GM23338 (cell line): ENCODE measurements around the gene LNX2. TPM values are rescaled to one million over a fixed set of nuclear protein-coding genes. Genes with fewer than 3 reads are reported as not detected.

Experiments
- ATAC-seq: fragments of 200-7000 bp; cut with Tn5 transposase; 3 replicates; pipeline ENCODE4 v1.9.1; 2020
- DNase-seq: peaks from one replicate; pipeline ENCODE4 v3.0.0-alpha.2; 2015; ENCODE audit warnings: low spot score
- H2AFZ ChIP-seq: fragments of 200-600 bp; sonication (generic); 2 replicates; pipeline ENCODE4 v1.8.0; 2016; ENCODE audit warnings: antibody characterized with exemption, mild to moderate bottlenecking, moderate library complexity
- H3F3A ChIP-seq: fragments of 200-600 bp; sonication (generic); replicated peaks from 2 replicates; pipeline ENCODE4 v1.8.0; 2017; ENCODE audit warnings: antibody characterized with exemption, mixed run types, low read depth
- H3K27ac ChIP-seq: fragments of 200-600 bp; sonication (generic); 2 replicates; pipeline ENCODE4 v1.6.1; 2016; ENCODE audit warnings: low read depth
- H3K27me3 ChIP-seq: fragments of 200-600 bp; sonication (generic); 2 replicates; pipeline ENCODE4 v1.8.0; 2016; ENCODE audit warnings: mild to moderate bottlenecking, mixed run types, moderate library complexity; ENCODE audit not compliant: insufficient read depth
- H3K36me3 ChIP-seq: fragments of 200-600 bp; sonication (generic); 2 replicates; pipeline ENCODE4 v1.8.0; 2016; ENCODE audit warnings: mild to moderate bottlenecking; ENCODE audit not compliant: insufficient read depth
- H3K4me1 ChIP-seq: fragments of 200-600 bp; sonication (generic); 2 replicates; pipeline ENCODE4 v1.8.0; 2016; ENCODE audit warnings: mild to moderate bottlenecking, moderate library complexity; ENCODE audit not compliant: insufficient read depth
- H3K4me2 ChIP-seq: fragments of 200-600 bp; sonication (generic); 2 replicates; pipeline ENCODE4 v1.7.1; 2017; ENCODE audit warnings: mixed run types
- H3K4me3 ChIP-seq: fragments of 200-600 bp; sonication (generic); 2 replicates; pipeline ENCODE4 v1.6.1; 2016; ENCODE audit warnings: mixed run types
- H3K79me2 ChIP-seq: fragments of 200-600 bp; sonication (generic); replicated peaks from 2 replicates; pipeline ENCODE4 v1.8.0; 2017; ENCODE audit warnings: mild to moderate bottlenecking; ENCODE audit not compliant: insufficient read depth
- H3K9me2 ChIP-seq: fragments of 200-600 bp; sonication (generic); 2 replicates; pipeline ENCODE4 v1.8.0; 2017; ENCODE audit not compliant: insufficient read depth
- H4K20me1 ChIP-seq: fragments of 200-600 bp; sonication (generic); replicated peaks from 2 replicates; pipeline ENCODE4 v1.8.0; 2017; ENCODE audit warnings: mild to moderate bottlenecking; ENCODE audit not compliant: insufficient read depth
- H3K27ac Mint-ChIP-seq: 2 replicates; pipeline ENCODE4 v1.8.0; 2020; ENCODE audit warnings: inconsistent platforms, mild to moderate bottlenecking, moderate library complexity, mixed read lengths
- H3K27me3 Mint-ChIP-seq: 3 replicates; pipeline ENCODE4 v1.8.0; 2022; ENCODE audit warnings: low read depth, mild to moderate bottlenecking, moderate library complexity, mixed read lengths, inconsistent platforms; ENCODE audit not compliant: insufficient read depth, poor library complexity
- H3K36me3 Mint-ChIP-seq: 3 replicates; pipeline ENCODE4 v1.8.0; 2021; ENCODE audit warnings: low read depth, mild to moderate bottlenecking, inconsistent platforms, moderate library complexity, mixed read lengths
- H3K4me1 Mint-ChIP-seq: 3 replicates; pipeline ENCODE4 v1.8.0; 2020; ENCODE audit warnings: mild to moderate bottlenecking, inconsistent platforms, mixed read lengths
- H3K4me3 Mint-ChIP-seq: 3 replicates; pipeline ENCODE4 v1.8.0; 2021; ENCODE audit warnings: moderate library complexity, mild to moderate bottlenecking, inconsistent platforms, mixed read lengths
- H3K9me3 Mint-ChIP-seq: 3 replicates; pipeline ENCODE4 v1.8.0; 2020; ENCODE audit warnings: moderate library complexity, mild to moderate bottlenecking, inconsistent platforms, mixed read lengths
- CREB1 ChIP-seq: fragments of 250-450 bp; sonication (Bioruptor Pico); IDR thresholded peaks from 2 replicates; pipeline ENCODE4 v1.5.0; 2020; ENCODE audit warnings: low read depth, mild to moderate bottlenecking, moderate library complexity
- EZH2 ChIP-seq: fragments of 200-600 bp; sonication (generic); IDR thresholded peaks from one replicate; pipeline ENCODE4 v1.8.0; 2017; ENCODE audit warnings: antibody characterized with exemption, mild to moderate bottlenecking, low read depth; ENCODE audit not compliant: unreplicated experiment
- EZH2phosphoT487 ChIP-seq: fragments of 200-600 bp; sonication (generic); IDR thresholded peaks from one replicate; pipeline ENCODE4 v1.8.1; 2018; ENCODE audit warnings: antibody characterized with exemption; ENCODE audit not compliant: unreplicated experiment
- JUNB ChIP-seq: IDR thresholded peaks from one replicate; pipeline ENCODE4 v1.6.1; 2016; ENCODE audit warnings: antibody characterized with exemption; ENCODE audit not compliant: unreplicated experiment
- NANOG ChIP-seq: IDR thresholded peaks from 2 replicates; pipeline ENCODE4 v1.6.1; 2016; ENCODE audit warnings: antibody characterized with exemption, borderline replicate concordance
- POLR2AphosphoS5 ChIP-seq: IDR thresholded peaks from 2 replicates; pipeline ENCODE4 v1.6.1; 2016; ENCODE audit warnings: antibody characterized with exemption, low read depth
- STAT1 ChIP-seq: IDR thresholded peaks from one replicate; pipeline ENCODE4 v1.6.1; 2016; ENCODE audit warnings: antibody characterized with exemption; ENCODE audit not compliant: unreplicated experiment
- ZNF114 ChIP-seq: fragments of 250-450 bp; sonication (Bioruptor Pico); IDR thresholded peaks from 2 replicates; pipeline ENCODE4 v1.5.0; 2020; ENCODE audit warnings: mild to moderate bottlenecking, moderate library complexity
- ZNF331 ChIP-seq: fragments of 250-450 bp; sonication (Bioruptor Pico); IDR thresholded peaks from 2 replicates; pipeline ENCODE4 v1.5.0; 2020; ENCODE audit warnings: low read depth, mild to moderate bottlenecking, moderate library complexity
- polyA plus RNA-seq: library from polyadenylated mRNA; unstranded; fragments of >200 nt; fragmentation: Nextera tagmentation; extraction: Ambion mirVana; gene quantifications from 2 replicates; pipeline ENCODE4 v1.2.1, GENCODE V29; 2016
- total RNA-seq: library from RNA; depleted of rRNA; stranded (reverse); fragments of >200 nt; shearing (Covaris generic); gene quantifications from 2 replicates; pipeline ENCODE4 v1.2.3, GENCODE V29; 2014
- TF ChIP-seq, protein P1 (sequence below), 2 experiments: fragments of 200-600 bp in 1 of 2; sonication (generic) in 1 of 2; conservative IDR thresholded peaks; 2 replicates each; pipeline versions ENCODE4 v1.5.1 to v1.6.1; 2016 to 2017; ENCODE audit warnings: antibody characterized with exemption in 2 of 2, low read depth in 2 of 2, mild to moderate bottlenecking in 2 of 2, moderate library complexity in 1 of 2
- TF ChIP-seq, protein P2 (sequence below): fragments of 250-450 bp; sonication (Bioruptor Pico); IDR thresholded peaks from 2 replicates; pipeline ENCODE4 v1.5.0; 2020; ENCODE audit warnings: mild to moderate bottlenecking, moderate library complexity
- TF ChIP-seq, protein P3 (sequence below): IDR thresholded peaks from 2 replicates; pipeline ENCODE4 v1.6.1; 2016; ENCODE audit warnings: antibody characterized with exemption
- TF ChIP-seq, protein P4 (sequence below): IDR thresholded peaks from one replicate; pipeline ENCODE4 v1.6.1; 2018; ENCODE audit warnings: antibody characterized with exemption; ENCODE audit not compliant: unreplicated experiment

Gene LNX2
- total and polyA plus RNA-seq, 2 experiments from 2014 or later, result 3.7 to 18.0 TPM

DNA sequence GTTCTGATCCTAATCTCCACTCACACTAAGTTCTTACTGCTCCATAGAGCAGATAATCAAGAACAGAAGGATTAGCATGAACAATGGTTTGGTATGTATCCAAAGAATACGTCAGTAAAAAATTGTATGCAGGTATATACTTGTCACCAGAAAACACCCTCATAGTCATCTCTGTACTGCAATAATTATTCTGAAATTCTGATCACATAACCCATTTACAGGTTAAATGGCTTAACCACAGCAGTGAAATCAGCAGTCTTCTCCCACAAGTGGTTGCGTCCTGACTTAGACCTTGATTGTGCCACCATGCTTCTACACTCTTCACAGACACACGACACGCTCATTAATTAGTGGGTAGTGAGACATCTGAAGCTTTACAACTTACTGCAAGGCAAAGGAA lies 50.9 kb downstream of the LNX2 start:
- Histone ChIP-seq H3K27ac (no peak overlapping the region), H3K4me3 (no peak overlapping the region), H3K27me3 (no peaks in the 10 kb centered on the region), H2AFZ (no peak overlapping the region), H3K9me2 (no peaks in the 10 kb centered on the region), H4K20me1 (no peaks in the 10 kb centered on the region), H3K4me2 (no peak overlapping the region), H3F3A (no peaks in the 10 kb centered on the region), H3K79me2 (peaks cover 7% of the 10 kb centered on the region; the same call in 1 of the 2 replicates), H3K36me3 (peaks cover 4% of the 10 kb centered on the region; the same call in 1 of the 2 replicates), H3K4me1 (no peaks in the 10 kb centered on the region)
- no peak for DNase-seq
- no peaks in the 10 kb centered on the region for H3K9me3 Mint-ChIP-seq
- 0 out of 3 replicates have a peak, but pooled peaks cover 3% of the 10 kb centered on the region for H3K4me1 Mint-ChIP-seq
- no peak overlapping the region for H3K27ac Mint-ChIP-seq
- H3K4me3 Mint-ChIP-seq, result no peak overlapping the region
- H3K36me3 Mint-ChIP-seq, result no peaks in the 10 kb centered on the region; the same call in 2 of the 3 replicates
- no peaks in the 10 kb centered on the region for H3K27me3 Mint-ChIP-seq
- TF ChIP-seq POLR2AphosphoS5, result no peak
- no peak for TF ChIP-seq CREB1
- no peak for TF ChIP-seq EZH2
- no peak for TF ChIP-seq NANOG
- TF ChIP-seq ZNF114 (CRISPR knock-in tag), result no peak
- no peak for TF ChIP-seq EZH2phosphoT487
- no peak for TF ChIP-seq ZNF331 (CRISPR knock-in tag)
- TF ChIP-seq STAT1, result no peak
- TF ChIP-seq, protein P1, sequence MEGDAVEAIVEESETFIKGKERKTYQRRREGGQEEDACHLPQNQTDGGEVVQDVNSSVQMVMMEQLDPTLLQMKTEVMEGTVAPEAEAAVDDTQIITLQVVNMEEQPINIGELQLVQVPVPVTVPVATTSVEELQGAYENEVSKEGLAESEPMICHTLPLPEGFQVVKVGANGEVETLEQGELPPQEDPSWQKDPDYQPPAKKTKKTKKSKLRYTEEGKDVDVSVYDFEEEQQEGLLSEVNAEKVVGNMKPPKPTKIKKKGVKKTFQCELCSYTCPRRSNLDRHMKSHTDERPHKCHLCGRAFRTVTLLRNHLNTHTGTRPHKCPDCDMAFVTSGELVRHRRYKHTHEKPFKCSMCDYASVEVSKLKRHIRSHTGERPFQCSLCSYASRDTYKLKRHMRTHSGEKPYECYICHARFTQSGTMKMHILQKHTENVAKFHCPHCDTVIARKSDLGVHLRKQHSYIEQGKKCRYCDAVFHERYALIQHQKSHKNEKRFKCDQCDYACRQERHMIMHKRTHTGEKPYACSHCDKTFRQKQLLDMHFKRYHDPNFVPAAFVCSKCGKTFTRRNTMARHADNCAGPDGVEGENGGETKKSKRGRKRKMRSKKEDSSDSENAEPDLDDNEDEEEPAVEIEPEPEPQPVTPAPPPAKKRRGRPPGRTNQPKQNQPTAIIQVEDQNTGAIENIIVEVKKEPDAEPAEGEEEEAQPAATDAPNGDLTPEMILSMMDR (conservative IDR thresholded peaks at IDR 0.05; ENCODE audit: low read depth in 2 of 2), result no peak
- TF ChIP-seq, protein P2, sequence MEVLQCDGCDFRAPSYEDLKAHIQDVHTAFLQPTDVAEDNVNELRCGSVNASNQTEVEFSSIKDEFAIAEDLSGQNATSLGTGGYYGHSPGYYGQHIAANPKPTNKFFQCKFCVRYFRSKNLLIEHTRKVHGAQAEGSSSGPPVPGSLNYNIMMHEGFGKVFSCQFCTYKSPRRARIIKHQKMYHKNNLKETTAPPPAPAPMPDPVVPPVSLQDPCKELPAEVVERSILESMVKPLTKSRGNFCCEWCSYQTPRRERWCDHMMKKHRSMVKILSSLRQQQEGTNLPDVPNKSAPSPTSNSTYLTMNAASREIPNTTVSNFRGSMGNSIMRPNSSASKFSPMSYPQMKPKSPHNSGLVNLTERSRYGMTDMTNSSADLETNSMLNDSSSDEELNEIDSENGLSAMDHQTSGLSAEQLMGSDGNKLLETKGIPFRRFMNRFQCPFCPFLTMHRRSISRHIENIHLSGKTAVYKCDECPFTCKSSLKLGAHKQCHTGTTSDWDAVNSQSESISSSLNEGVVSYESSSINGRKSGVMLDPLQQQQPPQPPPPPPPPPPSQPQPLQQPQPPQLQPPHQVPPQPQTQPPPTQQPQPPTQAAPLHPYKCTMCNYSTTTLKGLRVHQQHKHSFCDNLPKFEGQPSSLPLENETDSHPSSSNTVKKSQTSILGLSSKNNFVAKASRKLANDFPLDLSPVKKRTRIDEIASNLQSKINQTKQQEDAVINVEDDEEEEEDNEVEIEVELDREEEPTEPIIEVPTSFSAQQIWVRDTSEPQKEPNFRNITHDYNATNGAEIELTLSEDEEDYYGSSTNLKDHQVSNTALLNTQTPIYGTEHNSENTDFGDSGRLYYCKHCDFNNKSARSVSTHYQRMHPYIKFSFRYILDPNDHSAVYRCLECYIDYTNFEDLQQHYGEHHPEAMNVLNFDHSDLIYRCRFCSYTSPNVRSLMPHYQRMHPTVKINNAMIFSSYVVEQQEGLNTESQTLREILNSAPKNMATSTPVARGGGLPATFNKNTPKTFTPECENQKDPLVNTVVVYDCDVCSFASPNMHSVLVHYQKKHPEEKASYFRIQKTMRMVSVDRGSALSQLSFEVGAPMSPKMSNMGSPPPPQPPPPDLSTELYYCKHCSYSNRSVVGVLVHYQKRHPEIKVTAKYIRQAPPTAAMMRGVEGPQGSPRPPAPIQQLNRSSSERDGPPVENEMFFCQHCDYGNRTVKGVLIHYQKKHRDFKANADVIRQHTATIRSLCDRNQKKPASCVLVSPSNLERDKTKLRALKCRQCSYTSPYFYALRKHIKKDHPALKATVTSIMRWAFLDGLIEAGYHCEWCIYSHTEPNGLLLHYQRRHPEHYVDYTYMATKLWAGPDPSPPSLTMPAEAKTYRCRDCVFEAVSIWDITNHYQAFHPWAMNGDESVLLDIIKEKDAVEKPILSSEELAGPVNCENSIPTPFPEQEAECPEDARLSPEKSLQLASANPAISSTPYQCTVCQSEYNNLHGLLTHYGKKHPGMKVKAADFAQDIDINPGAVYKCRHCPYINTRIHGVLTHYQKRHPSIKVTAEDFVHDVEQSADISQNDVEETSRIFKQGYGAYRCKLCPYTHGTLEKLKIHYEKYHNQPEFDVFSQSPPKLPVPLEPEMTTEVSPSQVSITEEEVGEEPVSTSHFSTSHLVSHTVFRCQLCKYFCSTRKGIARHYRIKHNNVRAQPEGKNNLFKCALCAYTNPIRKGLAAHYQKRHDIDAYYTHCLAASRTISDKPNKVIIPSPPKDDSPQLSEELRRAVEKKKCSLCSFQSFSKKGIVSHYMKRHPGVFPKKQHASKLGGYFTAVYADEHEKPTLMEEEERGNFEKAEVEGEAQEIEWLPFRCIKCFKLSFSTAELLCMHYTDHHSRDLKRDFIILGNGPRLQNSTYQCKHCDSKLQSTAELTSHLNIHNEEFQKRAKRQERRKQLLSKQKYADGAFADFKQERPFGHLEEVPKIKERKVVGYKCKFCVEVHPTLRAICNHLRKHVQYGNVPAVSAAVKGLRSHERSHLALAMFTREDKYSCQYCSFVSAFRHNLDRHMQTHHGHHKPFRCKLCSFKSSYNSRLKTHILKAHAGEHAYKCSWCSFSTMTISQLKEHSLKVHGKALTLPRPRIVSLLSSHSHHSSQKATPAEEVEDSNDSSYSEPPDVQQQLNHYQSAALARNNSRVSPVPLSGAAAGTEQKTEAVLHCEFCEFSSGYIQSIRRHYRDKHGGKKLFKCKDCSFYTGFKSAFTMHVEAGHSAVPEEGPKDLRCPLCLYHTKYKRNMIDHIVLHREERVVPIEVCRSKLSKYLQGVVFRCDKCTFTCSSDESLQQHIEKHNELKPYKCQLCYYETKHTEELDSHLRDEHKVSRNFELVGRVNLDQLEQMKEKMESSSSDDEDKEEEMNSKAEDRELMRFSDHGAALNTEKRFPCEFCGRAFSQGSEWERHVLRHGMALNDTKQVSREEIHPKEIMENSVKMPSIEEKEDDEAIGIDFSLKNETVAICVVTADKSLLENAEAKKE (CRISPR knock-in tag), result no peak
- TF ChIP-seq, protein P3, sequence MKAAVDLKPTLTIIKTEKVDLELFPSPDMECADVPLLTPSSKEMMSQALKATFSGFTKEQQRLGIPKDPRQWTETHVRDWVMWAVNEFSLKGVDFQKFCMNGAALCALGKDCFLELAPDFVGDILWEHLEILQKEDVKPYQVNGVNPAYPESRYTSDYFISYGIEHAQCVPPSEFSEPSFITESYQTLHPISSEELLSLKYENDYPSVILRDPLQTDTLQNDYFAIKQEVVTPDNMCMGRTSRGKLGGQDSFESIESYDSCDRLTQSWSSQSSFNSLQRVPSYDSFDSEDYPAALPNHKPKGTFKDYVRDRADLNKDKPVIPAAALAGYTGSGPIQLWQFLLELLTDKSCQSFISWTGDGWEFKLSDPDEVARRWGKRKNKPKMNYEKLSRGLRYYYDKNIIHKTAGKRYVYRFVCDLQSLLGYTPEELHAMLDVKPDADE, result no peak
- TF ChIP-seq, protein P4, sequence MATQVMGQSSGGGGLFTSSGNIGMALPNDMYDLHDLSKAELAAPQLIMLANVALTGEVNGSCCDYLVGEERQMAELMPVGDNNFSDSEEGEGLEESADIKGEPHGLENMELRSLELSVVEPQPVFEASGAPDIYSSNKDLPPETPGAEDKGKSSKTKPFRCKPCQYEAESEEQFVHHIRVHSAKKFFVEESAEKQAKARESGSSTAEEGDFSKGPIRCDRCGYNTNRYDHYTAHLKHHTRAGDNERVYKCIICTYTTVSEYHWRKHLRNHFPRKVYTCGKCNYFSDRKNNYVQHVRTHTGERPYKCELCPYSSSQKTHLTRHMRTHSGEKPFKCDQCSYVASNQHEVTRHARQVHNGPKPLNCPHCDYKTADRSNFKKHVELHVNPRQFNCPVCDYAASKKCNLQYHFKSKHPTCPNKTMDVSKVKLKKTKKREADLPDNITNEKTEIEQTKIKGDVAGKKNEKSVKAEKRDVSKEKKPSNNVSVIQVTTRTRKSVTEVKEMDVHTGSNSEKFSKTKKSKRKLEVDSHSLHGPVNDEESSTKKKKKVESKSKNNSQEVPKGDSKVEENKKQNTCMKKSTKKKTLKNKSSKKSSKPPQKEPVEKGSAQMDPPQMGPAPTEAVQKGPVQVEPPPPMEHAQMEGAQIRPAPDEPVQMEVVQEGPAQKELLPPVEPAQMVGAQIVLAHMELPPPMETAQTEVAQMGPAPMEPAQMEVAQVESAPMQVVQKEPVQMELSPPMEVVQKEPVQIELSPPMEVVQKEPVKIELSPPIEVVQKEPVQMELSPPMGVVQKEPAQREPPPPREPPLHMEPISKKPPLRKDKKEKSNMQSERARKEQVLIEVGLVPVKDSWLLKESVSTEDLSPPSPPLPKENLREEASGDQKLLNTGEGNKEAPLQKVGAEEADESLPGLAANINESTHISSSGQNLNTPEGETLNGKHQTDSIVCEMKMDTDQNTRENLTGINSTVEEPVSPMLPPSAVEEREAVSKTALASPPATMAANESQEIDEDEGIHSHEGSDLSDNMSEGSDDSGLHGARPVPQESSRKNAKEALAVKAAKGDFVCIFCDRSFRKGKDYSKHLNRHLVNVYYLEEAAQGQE, result no peak
- TF ChIP-seq JUNB, result no peak
- ATAC-seq, result no peak
